ENCODE measurements around the gene CPA3.

DNA sequence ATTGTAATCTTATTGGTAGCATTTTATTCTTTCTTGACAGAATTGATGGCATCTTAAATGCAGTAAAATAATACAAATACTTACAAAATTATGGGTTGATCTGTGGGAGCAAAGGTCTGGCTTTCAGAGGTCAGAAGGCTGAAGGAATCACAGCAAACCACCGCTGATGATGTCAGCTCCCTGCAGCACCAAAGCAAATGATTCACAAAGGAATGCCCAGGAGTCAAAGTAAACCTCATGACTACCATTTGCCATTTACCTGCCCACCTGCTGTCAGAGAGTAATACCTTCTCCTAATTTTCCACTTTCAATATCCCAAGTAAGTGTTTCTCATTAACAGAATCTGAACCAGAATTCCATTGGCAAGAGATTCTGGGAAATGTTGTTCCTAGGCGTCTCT, 46.1 kb downstream of the CPA3 start:
- TF ChIP-seq CTCF (IDR thresholded peaks at IDR 0.05; ENCODE audit: insufficient read depth, low read depth, low read length) (no peak), EZH2 (IDR thresholded peaks at IDR 0.05; ENCODE audit: insufficient read depth, low read length) (no peak)

Measured in astrocyte (in vitro differentiated cells and primary cell).